ENCODE results near the gene CELF3.

Gene CELF3

GRCh38 chr1:151720554-151720953 is 4.0 kb upstream of the CELF3 start:
- no peak for DNase-seq

GRCh38 chr1:151720125-151720524 is 3.5 kb upstream of the CELF3 start:
- DNase-seq, result no peak

- no peak for DNase-seq
Observed at GRCh38 chr1:151718666-151719065, 2.1 kb upstream of the CELF3 start.

GRCh38 chr1:151718011-151718431 is 1.4 kb upstream of the CELF3 start:
- no peak for DNase-seq

GRCh38 chr1:151716405-151716762 is 219 bp downstream of the CELF3 start:
- DNase-seq, result no peak

- DNase-seq, result no peak
Observed at GRCh38 chr1:151715726-151716404, 738 bp downstream of the CELF3 start.

- no peak for DNase-seq
Observed at GRCh38 chr1:151714820-151715725, 1.5 kb downstream of the CELF3 start.

- DNase-seq, result no peak
Observed at GRCh38 chr1:151713874-151714273, 2.7 kb downstream of the CELF3 start.

- no peak for DNase-seq
Observed at GRCh38 chr1:151713044-151713443, 3.6 kb downstream of the CELF3 start.

- no peak for DNase-seq
Observed at GRCh38 chr1:151711951-151712350, 4.7 kb downstream of the CELF3 start.

GRCh38 chr1:151711044-151711800 is 5.4 kb downstream of the CELF3 start:
- no peak for DNase-seq

GRCh38 chr1:151710187-151710840 is 6.3 kb downstream of the CELF3 start:
- DNase-seq, result no peak

- DNase-seq, result no peak
Observed at GRCh38 chr1:151708891-151709290, 7.7 kb downstream of the CELF3 start.

GRCh38 chr1:151707541-151708065 is 9.0 kb downstream of the CELF3 start:
- DNase-seq, result no peak

GRCh38 chr1:151706464-151707415 is 9.9 kb downstream of the CELF3 start:
- DNase-seq, result no peak

- DNase-seq, result no peak
Observed at GRCh38 chr1:151705753-151706463, 10.7 kb downstream of the CELF3 start.

- no peak for DNase-seq
Observed at GRCh38 chr1:151705146-151705545, 11.5 kb downstream of the CELF3 start.

- DNase-seq, result no peak
Observed at GRCh38 chr1:151704246-151704645, 12.4 kb downstream of the CELF3 start.

GRCh38 chr1:151703813-151704212 is 12.8 kb downstream of the CELF3 start:
- no peak for DNase-seq

- no peak for DNase-seq
Observed at GRCh38 chr1:151702936-151703335, 13.7 kb downstream of the CELF3 start.

- DNase-seq, result no peak
Observed at GRCh38 chr1:151701515-151701914, 15.1 kb downstream of the CELF3 start.

Measured in T1000 (cell line).